Upper lobe of left lung (tissue), 4 donors: Measurements from ENCODE around the gene LMO1.

Experiments
- CTCF ChIP-seq, 6 experiments: fragments of 450-650 bp in 4 of 6; fragments of 200-600 bp in 2 of 6; sonication (generic) in 2 of 6; IDR thresholded peaks; one replicate each; pipeline ENCODE4 v1.5.1; 2016 to 2019; ENCODE audit warnings: antibody characterized with exemption in 6 of 6
- EP300 ChIP-seq, 4 donors: sonication (generic); formaldehyde crosslinking; IDR thresholded peaks; one replicate each; pipeline ENCODE4 v1.5.1; 2017; ENCODE audit warnings: antibody characterized with exemption in 4 of 4, control low read depth in 2 of 4
- POLR2A ChIP-seq, 4 donors: fragments of 450-650 bp; IDR thresholded peaks; one replicate each; pipeline ENCODE4 v1.5.1; 2016 to 2017; ENCODE audit warnings: antibody characterized with exemption in 4 of 4, mild to moderate bottlenecking in 2 of 4
- POLR2AphosphoS5 ChIP-seq, 2 donors: sonication (generic); formaldehyde crosslinking; IDR thresholded peaks; one replicate each; pipeline ENCODE4 v1.5.1; 2017; ENCODE audit warnings: antibody characterized with exemption in 2 of 2

- no peak for TF ChIP-seq CTCF (IDR thresholded peaks at IDR 0.05)
- no peak for TF ChIP-seq POLR2A (IDR thresholded peaks at IDR 0.05)
- no peak for TF ChIP-seq POLR2AphosphoS5 (IDR thresholded peaks at IDR 0.05)
- no peak for TF ChIP-seq EP300 (IDR thresholded peaks at IDR 0.05)
Measured at GRCh38 chr11:8277691-8278090, 14.0 kb upstream of the LMO1 start.
